H9 (cell line): ENCODE results near the gene KAZN. TPM values are rescaled to one million over a fixed set of nuclear protein-coding genes. Genes with fewer than 3 reads are reported as not detected.

ENCODE experiments used
- DNase-seq: peaks from one replicate; pipeline ENCODE4 v3.0.0-alpha.2; 2017
- H2AFZ ChIP-seq: one replicate; pipeline ENCODE4 v1.6.1; 2013; ENCODE audit warnings: mild to moderate bottlenecking, low read length, control low read depth, moderate library complexity
- H2AK5ac ChIP-seq: 2 replicates; pipeline ENCODE4 v1.6.1; 2013; ENCODE audit warnings: low read length, control low read depth, mixed read lengths; ENCODE audit not compliant: insufficient read length
- H2BK120ac ChIP-seq: one replicate; pipeline ENCODE4 v1.6.1; 2013; ENCODE audit warnings: low read depth, mild to moderate bottlenecking, low read length, control low read depth, inconsistent platforms; ENCODE audit not compliant: poor library complexity, severe bottlenecking
- H2BK12ac ChIP-seq: 2 replicates; pipeline ENCODE4 v1.6.1; 2013; ENCODE audit warnings: low read length, control low read depth, mixed read lengths, low read depth; ENCODE audit not compliant: insufficient read length
- H2BK15ac ChIP-seq: 2 replicates; pipeline ENCODE4 v1.6.1; 2013; ENCODE audit warnings: low read depth, low read length, control low read depth
- H2BK20ac ChIP-seq: one replicate; pipeline ENCODE4 v1.6.1; 2013; ENCODE audit warnings: low read depth, mild to moderate bottlenecking, low read length, control low read depth, inconsistent platforms; ENCODE audit not compliant: poor library complexity, severe bottlenecking
- H2BK5ac ChIP-seq: 2 replicates; pipeline ENCODE4 v1.6.1; 2013; ENCODE audit warnings: low read length, control low read depth, mixed read lengths; ENCODE audit not compliant: insufficient read length
- H3K14ac ChIP-seq: 2 replicates; pipeline ENCODE4 v1.6.1; 2013; ENCODE audit warnings: low read length, control low read depth; ENCODE audit not compliant: insufficient read depth
- H3K18ac ChIP-seq: 2 replicates; pipeline ENCODE4 v1.6.1; 2013; ENCODE audit warnings: low read depth, mild to moderate bottlenecking, mixed read lengths, low read length, control low read depth; ENCODE audit not compliant: insufficient read length
- H3K23ac ChIP-seq: 2 replicates; pipeline ENCODE4 v1.6.1; 2013; ENCODE audit warnings: low read length, control low read depth, mixed read lengths, low read depth; ENCODE audit not compliant: insufficient read length
- H3K23me2 ChIP-seq: 2 replicates; pipeline ENCODE4 v1.6.1; 2013; ENCODE audit warnings: low read depth, mild to moderate bottlenecking, mixed read lengths, low read length, control low read depth; ENCODE audit not compliant: insufficient read length, poor library complexity, severe bottlenecking
- H3K27ac ChIP-seq: 2 replicates; pipeline ENCODE4 v1.5.1; 2013; ENCODE audit warnings: low read length, control low read depth, mixed read lengths, low read depth; ENCODE audit not compliant: insufficient read length
- H3K27me3 ChIP-seq: 2 replicates; pipeline ENCODE4 v1.6.1; 2013; ENCODE audit warnings: low read length, control low read depth, inconsistent platforms; ENCODE audit not compliant: insufficient read depth
- H3K4ac ChIP-seq: 2 replicates; pipeline ENCODE4 v1.6.1; 2013; ENCODE audit warnings: low read depth, mild to moderate bottlenecking, control low read depth, inconsistent platforms, low read length, moderate library complexity
- H3K4me1 ChIP-seq: 2 replicates; pipeline ENCODE4 v1.6.1; 2013; ENCODE audit warnings: low read length, control low read depth, inconsistent platforms; ENCODE audit not compliant: insufficient read depth
- H3K4me2 ChIP-seq: 2 replicates; pipeline ENCODE4 v1.6.1; 2013; ENCODE audit warnings: low read length, control low read depth, mixed read lengths; ENCODE audit not compliant: insufficient read length, insufficient read depth
- H3K56ac ChIP-seq: 2 replicates; pipeline ENCODE4 v1.6.1; 2013; ENCODE audit warnings: low read depth, mild to moderate bottlenecking, mixed read lengths, low read length, control low read depth; ENCODE audit not compliant: insufficient read length
- H3K79me1 ChIP-seq: 2 replicates; pipeline ENCODE4 v1.6.1; 2013; ENCODE audit warnings: low read depth, mild to moderate bottlenecking, moderate library complexity, low read length, control low read depth, inconsistent platforms; ENCODE audit not compliant: insufficient read depth, poor library complexity, severe bottlenecking
- H3K79me2 ChIP-seq: 2 replicates; pipeline ENCODE4 v1.6.1; 2013; ENCODE audit warnings: low read length, control low read depth, inconsistent platforms; ENCODE audit not compliant: insufficient read depth
- H3K9ac ChIP-seq: 2 replicates; pipeline ENCODE4 v1.6.1; 2013; ENCODE audit warnings: low read length, control low read depth, mixed read lengths; ENCODE audit not compliant: insufficient read length; ENCODE audit errors: extremely low read depth
- H3K9me3 ChIP-seq: one replicate; pipeline ENCODE4 v1.6.1; 2013; ENCODE audit warnings: low read depth, low read length, inconsistent platforms; ENCODE audit not compliant: control insufficient read depth
- H3T11ph ChIP-seq: one replicate; pipeline ENCODE4 v1.6.1; 2013; ENCODE audit warnings: mild to moderate bottlenecking, low read length, control low read depth, inconsistent platforms
- H4K20me1 ChIP-seq: one replicate; pipeline ENCODE4 v1.6.1; 2013; ENCODE audit not compliant: control insufficient read depth, insufficient read length, insufficient read depth
- H4K5ac ChIP-seq: 2 replicates; pipeline ENCODE4 v1.6.1; 2013; ENCODE audit warnings: low read depth, mild to moderate bottlenecking, mixed read lengths, low read length, control low read depth; ENCODE audit not compliant: insufficient read length
- H4K8ac ChIP-seq: replicated peaks from 2 replicates; pipeline ENCODE4 v1.6.1; 2013; ENCODE audit warnings: low read length, control low read depth, mixed read lengths, low read depth; ENCODE audit not compliant: insufficient read length
- H4K91ac ChIP-seq: 2 replicates; pipeline ENCODE4 v1.6.1; 2013; ENCODE audit warnings: low read depth, mild to moderate bottlenecking, moderate library complexity, mixed read lengths, low read length, control low read depth; ENCODE audit not compliant: insufficient read length
- H3K27ac Mint-ChIP-seq, 3 experiments: 2 replicates in 2 of 3; 3 replicates in 1 of 3; pipeline ENCODE4 v1.8.0; 2020 to 2021; ENCODE audit warnings: mixed read lengths in 3 of 3, mild to moderate bottlenecking in 1 of 3, moderate library complexity in 1 of 3
- H3K27me3 Mint-ChIP-seq: 2 replicates; pipeline ENCODE4 v1.8.0; 2021; ENCODE audit warnings: low read depth, mild to moderate bottlenecking, moderate library complexity, mixed read lengths
- H3K36me3 Mint-ChIP-seq, 3 experiments: 2 replicates in 2 of 3; 3 replicates in 1 of 3; pipeline ENCODE4 v1.8.0; 2020 to 2021; ENCODE audit warnings: low read depth in 3 of 3, mixed read lengths in 3 of 3; ENCODE audit not compliant: insufficient read depth in 1 of 3
- H3K4me1 Mint-ChIP-seq, 2 experiments: 2 replicates each; pipeline ENCODE4 v1.8.0; 2020; ENCODE audit warnings: mixed read lengths in 2 of 2
- H3K4me3 Mint-ChIP-seq, 2 experiments: 2 replicates in 1 of 2; 3 replicates in 1 of 2; pipeline ENCODE4 v1.8.0; 2020 to 2021; ENCODE audit warnings: mild to moderate bottlenecking in 2 of 2, mixed read lengths in 2 of 2, moderate library complexity in 1 of 2
- H3K9me3 Mint-ChIP-seq, 2 experiments: 2 replicates in 1 of 2; 3 replicates in 1 of 2; pipeline ENCODE4 v1.8.0; 2020; ENCODE audit warnings: mild to moderate bottlenecking in 2 of 2, mixed read lengths in 2 of 2, moderate library complexity in 1 of 2
- WGBS: extraction: QIAGEN DNeasy Blood & Tissue Kit; methylation state at CpG from one replicate; pipeline ENCODE4 v1.1.7; 2013; ENCODE audit warnings: missing lambda C conversion rate, low lambda C conversion rate, mixed read lengths; ENCODE audit not compliant: insufficient read length; ENCODE audit errors: extremely low coverage; 5-methylcytosine and 5-hydroxymethylcytosine counted together
- total RNA-seq: library from RNA; stranded (reverse); gene quantifications from 2 replicates; pipeline ENCODE4 v1.2.1, GENCODE V29; 2021
- TF ChIP-seq, protein P1 (sequence below): fragments of 200-600 bp; sonication (generic); conservative IDR thresholded peaks from 3 replicates; pipeline ENCODE4 v1.8.0; 2021; ENCODE audit warnings: antibody characterized with exemption, mild to moderate bottlenecking

KAZN gene
- total RNA-seq, 1 experiment from 2014 or later, result 7.6 TPM

DNA sequence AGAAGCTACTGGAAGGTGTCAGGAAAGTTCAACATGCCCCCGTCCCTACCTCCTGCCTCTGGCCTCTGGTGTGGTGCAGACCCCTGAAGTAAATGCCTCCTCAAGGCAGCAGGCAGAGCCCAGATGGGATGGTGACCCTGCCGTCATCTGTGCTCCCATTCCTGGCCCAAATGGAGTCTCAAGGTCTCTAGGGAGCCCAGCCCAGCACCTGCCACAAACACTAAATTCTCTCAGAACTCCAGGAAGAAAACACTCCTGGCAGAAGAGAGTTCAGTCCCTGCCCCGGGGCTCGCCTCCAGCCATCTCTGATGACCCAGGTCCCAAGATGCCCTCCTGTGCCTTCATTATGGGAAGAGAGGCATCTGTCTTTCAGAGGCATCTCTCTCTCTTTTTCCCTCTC is 293.5 kb downstream of the KAZN start:
- Mint-ChIP-seq H3K36me3 (no peaks in the 10 kb centered on the region), H3K4me1 (peaks cover 20 to 25% of the 10 kb centered on the region in 2 experiments), H3K9me3 (no peaks in the 10 kb centered on the region; a peak in 1 of 5 replicates), H3K4me3 (no peak overlapping the region), H3K27me3 (no peaks in the 10 kb centered on the region; the same call in none of the 2 replicates), H3K27ac (peak overlapping the region in 1 of 3 experiments; percentile 82; a peak in 1 of 7 replicates)
- H3K79me2 ChIP-seq, result no peaks in the 10 kb centered on the region
- no peak overlapping the region for H2BK120ac ChIP-seq
- H3T11ph ChIP-seq, result no peak overlapping the region
- no peak overlapping the region for H3K18ac ChIP-seq
- no peak for DNase-seq
- no peak overlapping the region for H4K5ac ChIP-seq
- H2AFZ ChIP-seq, result no peak overlapping the region
- H3K23ac ChIP-seq, result no peak overlapping the region
- no peak overlapping the region for H3K27ac ChIP-seq
- no peak overlapping the region for H2BK5ac ChIP-seq
- H3K23me2 ChIP-seq, result no peaks in the 10 kb centered on the region
- TF ChIP-seq, protein P1, sequence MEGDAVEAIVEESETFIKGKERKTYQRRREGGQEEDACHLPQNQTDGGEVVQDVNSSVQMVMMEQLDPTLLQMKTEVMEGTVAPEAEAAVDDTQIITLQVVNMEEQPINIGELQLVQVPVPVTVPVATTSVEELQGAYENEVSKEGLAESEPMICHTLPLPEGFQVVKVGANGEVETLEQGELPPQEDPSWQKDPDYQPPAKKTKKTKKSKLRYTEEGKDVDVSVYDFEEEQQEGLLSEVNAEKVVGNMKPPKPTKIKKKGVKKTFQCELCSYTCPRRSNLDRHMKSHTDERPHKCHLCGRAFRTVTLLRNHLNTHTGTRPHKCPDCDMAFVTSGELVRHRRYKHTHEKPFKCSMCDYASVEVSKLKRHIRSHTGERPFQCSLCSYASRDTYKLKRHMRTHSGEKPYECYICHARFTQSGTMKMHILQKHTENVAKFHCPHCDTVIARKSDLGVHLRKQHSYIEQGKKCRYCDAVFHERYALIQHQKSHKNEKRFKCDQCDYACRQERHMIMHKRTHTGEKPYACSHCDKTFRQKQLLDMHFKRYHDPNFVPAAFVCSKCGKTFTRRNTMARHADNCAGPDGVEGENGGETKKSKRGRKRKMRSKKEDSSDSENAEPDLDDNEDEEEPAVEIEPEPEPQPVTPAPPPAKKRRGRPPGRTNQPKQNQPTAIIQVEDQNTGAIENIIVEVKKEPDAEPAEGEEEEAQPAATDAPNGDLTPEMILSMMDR, result no peak
- H4K20me1 ChIP-seq, result no peaks in the 10 kb centered on the region
- no peak overlapping the region for H3K4ac ChIP-seq
- H3K4me1 ChIP-seq, result no peaks in the 10 kb centered on the region
- H3K79me1 ChIP-seq, result no peaks in the 10 kb centered on the region
- H2BK15ac ChIP-seq, result no peak overlapping the region
- no peak overlapping the region; the same call in 1 of the 2 replicates for H3K14ac ChIP-seq
- no peaks in the 10 kb centered on the region for H3K27me3 ChIP-seq
- no peak overlapping the region for H3K9ac ChIP-seq
- WGBS, result no CpG with 5 or more reads among the region's 4 CpGs
- no peak overlapping the region for H2BK12ac ChIP-seq
- no peak overlapping the region for H4K91ac ChIP-seq
- H3K9me3 ChIP-seq, result no peaks in the 10 kb centered on the region
- no peak overlapping the region for H2AK5ac ChIP-seq
- H3K56ac ChIP-seq, result no peak overlapping the region
- no peak overlapping the region for H2BK20ac ChIP-seq
- no peak overlapping the region for H4K8ac ChIP-seq
- no peak overlapping the region for H3K4me2 ChIP-seq
